HG02642 (cell line): ENCODE data around the gene MAD1L1.

Source experiments
- ATAC-seq: cut with Tn5 transposase; IDR thresholded peaks from one replicate; pipeline ENCODE4 v1.9.1; 2021; ENCODE audit warnings: mild to moderate bottlenecking; ENCODE audit not compliant: unreplicated experiment, poor library complexity

The MAD1L1 gene

DNA sequence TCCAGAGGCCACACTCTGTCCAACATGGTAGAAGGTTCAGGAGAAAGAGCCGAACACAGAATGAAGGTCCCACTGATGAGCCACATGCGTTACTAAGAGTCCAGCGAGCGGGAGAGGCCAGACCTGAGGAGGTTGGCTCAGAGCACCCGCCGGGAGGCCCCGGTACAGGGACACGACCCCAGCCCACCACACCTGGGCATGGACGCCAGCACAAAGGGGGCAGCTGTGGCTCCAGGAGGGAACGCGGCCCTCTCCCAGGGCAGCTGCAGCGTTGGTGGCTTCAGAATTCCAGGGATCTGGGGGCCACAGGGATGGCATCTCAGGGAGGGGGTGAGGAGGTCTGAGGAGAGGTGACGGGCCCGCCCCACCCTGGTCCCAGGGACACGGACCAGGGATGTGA is 280.0 kb downstream of the MAD1L1 start:
- ATAC-seq: no peak

DNA sequence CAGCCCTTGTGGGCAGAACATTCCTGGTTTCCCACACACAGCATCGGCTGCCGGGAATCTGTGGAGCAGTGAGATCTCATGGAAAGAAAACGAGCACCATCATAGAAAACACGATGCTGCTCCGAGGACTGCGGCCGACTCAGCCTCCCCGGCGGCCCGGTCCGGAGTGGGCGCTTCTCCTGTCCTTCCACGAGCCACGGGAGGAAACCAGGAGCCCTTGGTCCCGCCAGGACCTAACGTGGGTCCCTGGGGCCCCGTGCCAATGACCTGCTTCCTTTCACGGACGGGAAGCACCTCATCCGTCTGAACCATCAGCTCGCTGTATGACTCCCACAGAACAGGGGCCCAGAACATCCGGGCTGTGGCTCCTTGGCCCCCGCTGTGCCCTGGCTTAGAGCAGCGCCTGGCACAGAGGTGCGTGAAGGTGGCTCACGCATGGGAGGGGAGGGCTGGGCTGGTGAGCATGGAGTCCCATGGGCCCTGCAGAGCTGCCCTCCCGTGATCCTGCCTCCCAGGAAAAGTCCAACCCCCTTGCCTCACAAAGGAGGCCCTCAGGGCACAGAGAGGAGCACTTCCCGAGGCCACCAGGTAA is 280.5 kb downstream of the MAD1L1 start:
- ATAC-seq: no peak

GRCh38 chr7:1951600-1951999 is 281.1 kb downstream of the MAD1L1 start:
- ATAC-seq: no peak

DNA sequence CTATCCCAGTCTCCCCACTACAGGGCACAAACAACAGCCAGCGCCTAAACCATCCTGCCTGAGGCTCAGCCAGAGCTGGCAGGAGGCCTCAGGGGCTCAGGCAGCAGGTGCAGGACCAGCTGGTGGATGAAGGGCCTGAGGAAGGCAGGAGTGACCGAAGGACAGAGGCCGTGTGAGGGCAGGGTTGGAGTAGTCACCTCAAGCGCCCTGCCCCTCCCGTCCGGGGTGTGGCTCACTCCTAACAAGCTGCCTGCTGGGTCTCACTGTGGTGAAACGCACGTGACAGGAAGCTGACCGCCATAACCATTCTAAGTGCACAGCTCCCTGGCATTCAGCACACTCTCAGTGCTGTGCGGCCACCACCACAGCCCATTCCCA is 281.6 kb downstream of the MAD1L1 start:
- no peak for ATAC-seq

- ATAC-seq: no peak
These were observed 282.1 kb downstream of the MAD1L1 start for GRCh38 chr7:1950452-1951158.

DNA sequence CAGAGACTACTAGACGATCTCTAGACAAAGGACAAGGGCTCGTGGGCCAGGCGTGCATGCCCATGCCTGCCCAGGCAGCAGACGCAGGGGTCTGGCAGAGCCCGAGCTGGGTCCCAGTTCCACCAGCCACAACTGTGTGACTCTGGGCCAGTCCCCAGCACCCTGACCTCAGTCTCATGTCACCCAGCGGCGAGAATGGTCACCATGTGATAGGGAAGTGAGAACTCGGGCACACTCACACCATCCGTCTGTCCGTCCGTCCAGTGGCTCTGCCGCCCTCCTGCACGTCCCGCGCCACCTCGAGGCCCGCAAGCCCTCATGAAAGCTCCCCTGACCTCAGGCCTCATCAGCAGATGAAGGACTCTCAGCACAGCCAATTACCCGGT is 282.7 kb downstream of the MAD1L1 start:
- ATAC-seq: no peak

- ATAC-seq: no peak
These were observed 283.1 kb downstream of the MAD1L1 start for GRCh38 chr7:1949681-1950055.

DNA sequence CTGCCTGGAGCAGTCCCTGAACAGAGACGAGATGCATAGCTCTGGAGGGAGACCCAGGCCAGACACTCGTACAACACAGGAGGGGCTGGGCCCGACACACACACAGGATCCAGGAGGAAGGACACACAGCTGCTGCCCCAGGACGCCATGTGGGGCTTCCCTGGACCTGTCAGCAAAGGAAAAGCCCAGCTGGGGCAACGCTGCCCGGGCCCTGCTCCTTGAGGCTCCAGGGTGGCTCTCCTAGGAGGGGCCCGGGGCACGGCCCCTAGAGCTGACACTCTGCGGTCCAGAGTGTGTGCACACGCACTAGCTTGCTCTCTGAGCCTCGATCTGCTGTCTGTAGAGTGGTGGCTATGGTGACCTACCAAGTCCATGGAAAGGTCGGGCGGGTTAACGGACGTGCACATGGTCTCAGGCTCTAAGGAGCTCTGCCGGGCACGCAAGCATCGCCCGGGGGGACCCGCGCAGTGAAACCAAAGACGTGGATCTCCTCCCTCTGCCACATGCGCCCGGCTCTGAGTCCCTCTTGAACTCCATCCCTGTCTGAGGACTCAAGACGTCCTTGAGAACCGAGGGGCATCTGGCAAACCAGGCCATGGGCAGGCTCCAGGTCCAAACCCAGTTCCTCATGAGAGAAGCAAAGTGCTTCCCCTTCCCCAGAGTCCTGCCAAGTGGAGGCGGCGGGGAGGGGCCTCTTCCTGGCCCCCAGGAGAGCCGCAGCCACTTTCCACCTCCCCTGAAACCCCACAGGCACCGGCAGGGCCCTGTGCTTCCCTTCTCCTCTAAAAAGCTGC is 283.7 kb downstream of the MAD1L1 start:
- no peak for ATAC-seq

GRCh38 chr7:1948301-1948796 is 284.4 kb downstream of the MAD1L1 start:
- ATAC-seq: no peak

GRCh38 chr7:1947586-1948217 is 285.0 kb downstream of the MAD1L1 start:
- no peak for ATAC-seq

DNA sequence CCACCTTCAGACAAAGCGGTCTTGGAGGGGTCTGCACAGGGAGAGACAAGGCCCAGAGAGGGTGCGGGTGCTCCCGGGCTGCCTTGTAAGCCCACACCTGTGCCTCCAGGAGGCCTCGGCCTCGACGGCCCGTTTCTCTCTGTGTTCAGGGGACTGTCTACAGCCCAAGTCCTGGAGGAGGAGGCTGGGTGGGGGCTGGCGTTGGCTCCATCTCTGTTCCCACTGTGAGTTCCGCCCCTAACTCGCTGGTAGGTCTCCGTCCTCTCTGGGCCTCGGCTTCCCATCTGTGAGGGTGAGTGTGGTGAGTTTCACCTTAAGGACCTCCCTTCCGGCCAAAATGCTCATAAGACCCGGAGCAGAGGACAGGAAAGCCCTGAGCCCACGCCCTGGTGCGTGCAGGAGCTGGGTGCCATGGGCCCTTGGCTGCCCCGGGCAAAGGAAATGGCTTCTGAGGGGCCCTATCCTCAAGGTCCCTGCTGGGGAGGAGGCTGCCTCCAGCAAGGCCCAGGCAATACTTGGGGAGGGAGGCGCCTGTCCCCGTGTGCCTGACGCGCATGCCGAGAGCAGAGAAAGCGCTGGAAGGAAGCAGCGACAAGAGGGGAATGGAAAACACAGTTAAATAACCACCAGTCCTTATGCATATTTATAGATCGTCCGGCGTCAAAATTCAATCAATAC is 285.8 kb downstream of the MAD1L1 start:
- no peak for ATAC-seq

GRCh38 chr7:1946025-1946772 is 286.5 kb downstream of the MAD1L1 start:
- no peak for ATAC-seq

DNA sequence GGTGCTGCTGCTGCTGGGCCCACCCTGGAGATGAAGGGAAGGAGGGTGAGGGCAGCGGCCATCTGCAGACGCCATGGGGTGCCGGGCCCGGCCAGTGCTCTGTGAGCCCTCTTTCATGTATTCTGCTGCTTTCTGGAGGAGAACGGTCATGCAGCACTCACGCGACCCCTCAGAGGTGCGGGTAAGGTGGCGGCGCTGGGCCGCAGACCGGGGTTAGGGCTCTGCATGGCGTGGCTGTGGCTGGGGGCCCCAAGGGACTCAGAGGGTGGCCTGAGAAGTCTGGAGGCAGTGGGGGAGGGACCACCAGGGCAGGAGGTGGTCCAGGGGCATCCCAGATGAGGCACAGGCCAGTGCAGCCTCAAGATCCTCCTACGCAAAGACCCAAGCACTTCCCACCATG is 287.2 kb downstream of the MAD1L1 start:
- ATAC-seq: no peak

GRCh38 chr7:1944619-1945210 is 288.0 kb downstream of the MAD1L1 start:
- no peak for ATAC-seq

GRCh38 chr7:1943933-1944618 is 288.7 kb downstream of the MAD1L1 start:
- ATAC-seq: no peak

GRCh38 chr7:1943326-1943725 is 289.4 kb downstream of the MAD1L1 start:
- ATAC-seq: no peak

DNA sequence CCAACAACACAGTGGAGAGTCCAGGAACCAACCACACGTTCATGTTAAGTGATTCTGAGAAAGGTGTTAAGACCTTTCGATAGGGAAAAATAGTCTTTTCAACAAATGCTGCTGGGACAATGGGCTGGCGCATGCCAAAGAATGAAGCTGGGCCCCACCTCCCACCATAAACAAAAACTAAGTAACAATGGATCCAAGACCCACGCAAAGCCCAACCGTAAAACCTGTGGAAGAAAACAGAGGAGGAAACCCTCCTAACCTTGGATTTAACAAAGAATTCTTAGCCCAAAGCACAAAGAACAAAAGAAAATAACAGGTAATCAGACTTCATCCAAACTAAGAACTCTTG is 289.8 kb downstream of the MAD1L1 start:
- no peak for ATAC-seq

DNA sequence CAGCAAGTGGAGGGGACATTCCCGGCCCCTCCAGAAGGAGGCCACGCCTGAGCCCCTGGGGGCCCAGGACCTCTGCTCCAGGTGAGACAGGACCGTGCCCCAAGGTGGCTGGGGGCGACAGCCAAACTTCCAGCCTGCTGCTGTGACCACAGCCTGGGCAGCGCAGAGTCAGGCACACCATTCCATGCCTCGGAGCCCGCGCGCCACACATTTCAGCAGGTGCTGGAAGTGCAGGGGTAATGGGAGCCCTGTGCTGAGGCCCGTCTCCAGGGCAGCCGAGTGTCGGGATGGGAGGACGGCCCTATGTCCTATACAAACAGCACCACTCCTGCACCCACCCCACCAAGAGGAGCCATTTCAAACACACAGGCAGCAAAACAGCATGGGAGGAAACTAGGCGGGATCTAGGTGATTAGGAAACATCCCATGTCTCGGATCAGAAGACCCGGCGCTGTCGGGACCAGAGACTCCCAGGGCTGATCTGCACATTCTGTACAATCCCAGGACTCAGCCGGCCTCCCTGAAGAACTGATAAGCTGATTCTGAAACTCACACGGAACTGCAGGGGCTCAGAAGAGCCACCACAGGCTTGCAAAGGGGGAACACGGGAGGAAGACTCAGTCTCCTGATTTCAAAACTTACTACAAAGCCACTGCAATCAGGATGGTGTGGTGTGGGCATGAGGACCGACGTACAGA is 290.4 kb downstream of the MAD1L1 start:
- no peak for ATAC-seq
